ENCODE data around the gene MYL5. TPM values are rescaled to one million over a fixed set of nuclear protein-coding genes. Genes with fewer than 3 reads are reported as not detected.

MYL5 gene
- total RNA-seq, 1 experiment from 2014 or later, result 18.0 TPM

DNA sequence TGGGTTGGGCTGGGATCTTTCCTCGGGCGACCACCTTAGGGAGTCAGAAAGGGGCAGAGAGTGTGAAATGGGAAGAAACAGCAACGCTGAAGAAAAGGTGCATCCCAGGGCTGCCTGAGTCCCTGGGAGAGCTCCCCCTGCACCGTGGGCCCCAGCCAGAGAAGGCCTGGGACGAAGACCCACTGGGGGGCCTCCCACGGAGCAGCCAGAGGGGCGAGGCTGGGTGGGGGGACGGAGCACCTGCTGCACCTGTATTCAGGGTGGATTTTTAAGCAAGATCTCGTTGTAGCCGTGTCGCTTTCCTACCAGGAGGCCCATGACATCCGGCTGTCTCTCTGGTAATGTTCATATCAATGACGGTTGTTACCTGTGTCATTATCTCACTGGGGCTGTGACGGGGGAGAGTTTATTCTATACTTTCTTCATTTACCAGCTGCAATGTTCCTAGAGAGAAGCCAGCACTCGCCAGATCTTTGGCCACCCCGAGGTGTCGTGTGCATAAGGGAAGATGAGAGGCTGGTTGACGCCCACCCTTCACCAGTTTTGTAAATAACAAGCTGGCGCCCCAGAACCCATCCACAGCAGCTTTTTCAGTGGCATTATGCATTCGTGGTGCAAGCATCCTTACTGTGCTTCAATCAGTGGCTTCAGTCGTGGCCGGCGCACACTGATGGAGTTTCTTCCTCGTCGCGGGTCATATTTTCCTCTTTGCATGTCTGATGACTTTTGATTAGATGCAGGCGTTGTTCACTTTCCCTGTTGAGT lies 25.7 kb downstream of the MYL5 start:
- H3K79me1 ChIP-seq (ENCODE audit: insufficient read depth, low read depth, low read length, poor library complexity, severe bottlenecking), result no peaks in the 10 kb centered on the region
- peaks cover 24% of the 10 kb centered on the region for H3K27me3 Mint-ChIP-seq (ENCODE audit: low read depth)
- no peak overlapping the region for H3K27ac Mint-ChIP-seq
- no peak overlapping the region; the same call in 1 of the 2 replicates for H3K14ac ChIP-seq (ENCODE audit: insufficient read depth, low read length)
- H3K79me2 ChIP-seq (ENCODE audit: insufficient read depth, low read length), result no peaks in the 10 kb centered on the region
- H3K4me1 ChIP-seq (ENCODE audit: insufficient read depth, low read length), result peaks cover 2% of the 10 kb centered on the region; the same call in 1 of the 2 replicates
- no peaks in the 10 kb centered on the region for H3K36me3 Mint-ChIP-seq (ENCODE audit: insufficient read depth in 1 of 3, low read depth in 3 of 3)
- H3K27me3 ChIP-seq (ENCODE audit: insufficient read depth, low read length), result no peaks in the 10 kb centered on the region; the same call in 1 of the 2 replicates
- H2AK5ac ChIP-seq (ENCODE audit: insufficient read length, low read length), result no peak overlapping the region
- H2BK12ac ChIP-seq (ENCODE audit: insufficient read length, low read depth, low read length), result no peak overlapping the region
- no peak overlapping the region for H3K23ac ChIP-seq (ENCODE audit: insufficient read length, low read depth, low read length)
- H3K23me2 ChIP-seq (ENCODE audit: insufficient read length, low read depth, low read length, poor library complexity, severe bottlenecking), result peaks cover 3% of the 10 kb centered on the region
- H3T11ph ChIP-seq (ENCODE audit: low read length), result no peak overlapping the region
- H3K4me3 Mint-ChIP-seq, result no peak overlapping the region; a peak in 1 of 5 replicates
- peaks cover 0 to 4% of the 10 kb centered on the region in 2 experiments; a peak in 2 of 5 replicates for H3K9me3 Mint-ChIP-seq
- no peak overlapping the region for H4K91ac ChIP-seq (ENCODE audit: insufficient read length, low read depth, low read length)
- H3K9ac ChIP-seq (ENCODE audit: extremely low read depth, insufficient read length, low read length), result no peak overlapping the region
- TF ChIP-seq, protein P1, sequence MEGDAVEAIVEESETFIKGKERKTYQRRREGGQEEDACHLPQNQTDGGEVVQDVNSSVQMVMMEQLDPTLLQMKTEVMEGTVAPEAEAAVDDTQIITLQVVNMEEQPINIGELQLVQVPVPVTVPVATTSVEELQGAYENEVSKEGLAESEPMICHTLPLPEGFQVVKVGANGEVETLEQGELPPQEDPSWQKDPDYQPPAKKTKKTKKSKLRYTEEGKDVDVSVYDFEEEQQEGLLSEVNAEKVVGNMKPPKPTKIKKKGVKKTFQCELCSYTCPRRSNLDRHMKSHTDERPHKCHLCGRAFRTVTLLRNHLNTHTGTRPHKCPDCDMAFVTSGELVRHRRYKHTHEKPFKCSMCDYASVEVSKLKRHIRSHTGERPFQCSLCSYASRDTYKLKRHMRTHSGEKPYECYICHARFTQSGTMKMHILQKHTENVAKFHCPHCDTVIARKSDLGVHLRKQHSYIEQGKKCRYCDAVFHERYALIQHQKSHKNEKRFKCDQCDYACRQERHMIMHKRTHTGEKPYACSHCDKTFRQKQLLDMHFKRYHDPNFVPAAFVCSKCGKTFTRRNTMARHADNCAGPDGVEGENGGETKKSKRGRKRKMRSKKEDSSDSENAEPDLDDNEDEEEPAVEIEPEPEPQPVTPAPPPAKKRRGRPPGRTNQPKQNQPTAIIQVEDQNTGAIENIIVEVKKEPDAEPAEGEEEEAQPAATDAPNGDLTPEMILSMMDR (conservative IDR thresholded peaks at IDR 0.05), result no peak
- H3K4me1 Mint-ChIP-seq, result peaks cover 7 to 8% of the 10 kb centered on the region in 2 experiments; a peak in 3 of 4 replicates
- no peak overlapping the region for H3K4me2 ChIP-seq (ENCODE audit: insufficient read depth, insufficient read length, low read length)
- H4K5ac ChIP-seq (ENCODE audit: insufficient read length, low read depth, low read length), result no peak overlapping the region
- H3K4ac ChIP-seq (ENCODE audit: low read depth, low read length), result no peak overlapping the region
- no peak overlapping the region for H3K56ac ChIP-seq (ENCODE audit: insufficient read length, low read depth, low read length)
- no peak overlapping the region for H2AFZ ChIP-seq (ENCODE audit: low read length)
- no peak overlapping the region for H2BK20ac ChIP-seq (ENCODE audit: low read depth, low read length, poor library complexity, severe bottlenecking)
- H3K9me3 ChIP-seq (ENCODE audit: control insufficient read depth, low read depth, low read length), result no peaks in the 10 kb centered on the region
- H4K20me1 ChIP-seq (ENCODE audit: control insufficient read depth, insufficient read depth, insufficient read length), result no peaks in the 10 kb centered on the region
- H3K27ac ChIP-seq (ENCODE audit: insufficient read length, low read depth, low read length), result no peak overlapping the region
- H2BK5ac ChIP-seq (ENCODE audit: insufficient read length, low read length), result no peak overlapping the region
- H3K18ac ChIP-seq (ENCODE audit: insufficient read length, low read depth, low read length), result no peak overlapping the region
- no peak overlapping the region for H2BK120ac ChIP-seq (ENCODE audit: low read depth, low read length, poor library complexity, severe bottlenecking)
- no peak overlapping the region for H4K8ac ChIP-seq (replicated peaks; ENCODE audit: insufficient read length, low read depth, low read length)
- WGBS (ENCODE audit: extremely low coverage, insufficient read length, low lambda C conversion rate), result no CpG with 5 or more reads among the region's 27 CpGs
- DNase-seq, result no peak
- no peak overlapping the region for H2BK15ac ChIP-seq (ENCODE audit: low read depth, low read length)

Measured in H9 (cell line).